Body of pancreas (tissue), 4 donors: ENCODE measurements around the gene RASAL1. TPM values are rescaled to one million over a fixed set of nuclear protein-coding genes. Genes with fewer than 3 reads are reported as not detected.
A peak's percentile ranks its signal among the peaks of the same experiment; 100 is the strongest.

ENCODE experiments used
- ATAC-seq: fragments of 150-250 bp; one replicate; pipeline ENCODE4 v1.9.1; 2016
- DNase-seq, 4 donors: peaks; one replicate each; pipeline ENCODE4 v3.0.0-alpha.2; 2019
- H3K27ac ChIP-seq, 4 donors: fragments of 200-600 bp; sonication (generic); 1 replicate in 3 of 4; 2 replicates in 1 of 4; pipeline versions ENCODE4 v1.5.1 to v1.6.1; 2016 to 2019; ENCODE audit warnings: mild to moderate bottlenecking in 1 of 4, mixed read lengths in 1 of 4, moderate library complexity in 1 of 4
- H3K27me3 ChIP-seq, 2 donors: fragments of 200-600 bp; sonication (generic); one replicate each; pipeline ENCODE4 v1.6.0; 2016; ENCODE audit warnings: mild to moderate bottlenecking in 1 of 2
- H3K36me3 ChIP-seq, 2 donors: fragments of 200-600 bp; sonication (generic); replicated peaks in 1 of 2; 2 replicates each; pipeline ENCODE4 v1.5.1; 2016; ENCODE audit warnings: low read depth in 2 of 2; ENCODE audit not compliant: insufficient read depth in 1 of 2
- H3K4me1 ChIP-seq: fragments of 200-600 bp; sonication (generic); one replicate; pipeline ENCODE4 v1.6.0; 2016
- H3K4me3 ChIP-seq, 2 donors: fragments of 200-600 bp; sonication (generic); 1 replicate in 1 of 2; 2 replicates in 1 of 2; pipeline ENCODE4 v1.5.1; 2016 to 2019
- H3K9me3 ChIP-seq, 3 donors: fragments of 200-600 bp; sonication (generic); 1 replicate in 2 of 3; 2 replicates in 1 of 3; pipeline ENCODE4 v1.5.1; 2016
- POLR2A ChIP-seq, 3 donors: fragments of 450-650 bp; IDR thresholded peaks; one replicate each; pipeline ENCODE4 v1.6.1; 2016; ENCODE audit warnings: antibody characterized with exemption in 3 of 3, mild to moderate bottlenecking in 2 of 3
- WGBS, 2 donors: methylation state at CpG; one replicate each; pipeline ENCODE4 v1.1.5; 2017; 5-methylcytosine and 5-hydroxymethylcytosine counted together
- intact Hi-C: fragments of 100-400 bp; cut with DNase I; formaldehyde crosslinking; loops from one replicate; pipeline ENCODE4 v1.15.1; 2023
- total RNA-seq, 2 donors: library from RNA; depleted of rRNA; stranded (reverse); fragments of >200 nt; gene quantifications; one replicate each; pipeline ENCODE4 v1.1.0, GENCODE V29; 2016
- TF ChIP-seq, protein P1 (sequence below), 7 experiments: fragments of 450-650 bp in 4 of 7; fragments of 200-600 bp in 3 of 7; sonication (generic) in 3 of 7; IDR thresholded peaks; one replicate each; pipeline ENCODE4 v1.5.1; 2016 to 2019; ENCODE audit warnings: antibody characterized with exemption in 7 of 7

RASAL1 gene
- 1 to 10 TPM in 1 of 2 donors, under 1 TPM in 1; 0.66 to 2.1 TPM for total RNA-seq

GRCh38 chr12:113135178-113136127 lies at the start of gene RASAL1:
RASAL1 (minus strand) TSS chr12:113135761; CDS start chr12:113135462, 299 bp downstream.
- DNase-seq (peak; percentile 64 to 73 (median 66)), ATAC-seq (peak; percentile 77)
- no peak within 1 kb of the TSS for H3K4me3 ChIP-seq
- H3K36me3 ChIP-seq = no peaks in the 10 kb centered on the region
- no peaks in the 10 kb centered on the region for H3K27me3 ChIP-seq
- H3K9me3 ChIP-seq = no peaks in the 10 kb centered on the region
- peaks cover 19% of the 10 kb centered on the region for H3K4me1 ChIP-seq
- WGBS, 2 donors = 3 to 4% methylated on average over 10 to 65 of the region's 68 CpGs
- H3K27ac ChIP-seq = peak within 1 kb of the TSS in 2 of 4 donors; percentile 64 to 66
- intact Hi-C loops = no loop called here
- peak in 1 of 3 donors; percentile 14 for TF ChIP-seq POLR2A (IDR thresholded peaks at IDR 0.05)
- TF ChIP-seq, protein P1, sequence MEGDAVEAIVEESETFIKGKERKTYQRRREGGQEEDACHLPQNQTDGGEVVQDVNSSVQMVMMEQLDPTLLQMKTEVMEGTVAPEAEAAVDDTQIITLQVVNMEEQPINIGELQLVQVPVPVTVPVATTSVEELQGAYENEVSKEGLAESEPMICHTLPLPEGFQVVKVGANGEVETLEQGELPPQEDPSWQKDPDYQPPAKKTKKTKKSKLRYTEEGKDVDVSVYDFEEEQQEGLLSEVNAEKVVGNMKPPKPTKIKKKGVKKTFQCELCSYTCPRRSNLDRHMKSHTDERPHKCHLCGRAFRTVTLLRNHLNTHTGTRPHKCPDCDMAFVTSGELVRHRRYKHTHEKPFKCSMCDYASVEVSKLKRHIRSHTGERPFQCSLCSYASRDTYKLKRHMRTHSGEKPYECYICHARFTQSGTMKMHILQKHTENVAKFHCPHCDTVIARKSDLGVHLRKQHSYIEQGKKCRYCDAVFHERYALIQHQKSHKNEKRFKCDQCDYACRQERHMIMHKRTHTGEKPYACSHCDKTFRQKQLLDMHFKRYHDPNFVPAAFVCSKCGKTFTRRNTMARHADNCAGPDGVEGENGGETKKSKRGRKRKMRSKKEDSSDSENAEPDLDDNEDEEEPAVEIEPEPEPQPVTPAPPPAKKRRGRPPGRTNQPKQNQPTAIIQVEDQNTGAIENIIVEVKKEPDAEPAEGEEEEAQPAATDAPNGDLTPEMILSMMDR (IDR thresholded peaks at IDR 0.05) = peak; percentile 34 to 59 (median 50)

DNA sequence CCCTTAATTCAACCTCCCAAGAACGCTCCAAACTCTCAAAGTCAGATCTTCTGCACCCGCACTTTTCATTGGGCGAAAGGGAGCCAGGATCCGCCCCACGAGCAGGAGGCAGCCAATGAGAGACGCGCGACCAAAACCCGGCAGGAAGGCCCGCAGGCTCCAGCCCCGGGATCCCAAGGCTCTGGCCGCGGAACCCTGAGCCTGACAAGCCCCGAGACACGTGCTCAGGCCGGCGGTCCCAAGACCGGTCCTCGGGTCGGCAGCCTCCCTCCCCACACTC lies 49.3 kb upstream of the RASAL1 start:
- no peaks in the 10 kb centered on the region for H3K9me3 ChIP-seq
- WGBS, 2 donors = 0% methylated on average over 20 of the region's 20 CpGs; no CpG with 5 or more reads in 1 of the 2 donors
- intact Hi-C loops = no loop called here
- ATAC-seq (peak; percentile 88), DNase-seq (peak; percentile 88 to 89 (median 88))
- peak overlapping the region; percentile 89 to 97 (median 95) for H3K27ac ChIP-seq
- H3K27me3 ChIP-seq = no peaks in the 10 kb centered on the region
- peaks cover 34% of the 10 kb centered on the region for H3K4me1 ChIP-seq
- peak overlapping the region; percentile 81 to 82 for H3K4me3 ChIP-seq
- H3K36me3 ChIP-seq = peaks cover 4 to 6% of the 10 kb centered on the region in 2 donors
- TF ChIP-seq POLR2A (IDR thresholded peaks at IDR 0.05) = no peak
- TF ChIP-seq, protein P1 (IDR thresholded peaks at IDR 0.05) = no peak

GRCh38 chr12:113184098-113184899 lies 48.7 kb upstream of the RASAL1 start:
- WGBS, 2 donors = 25 to 29% methylated on average over 22 to 26 of the region's 26 CpGs

GRCh38 chr12:113183030-113183589 lies 47.5 kb upstream of the RASAL1 start:
- H3K4me1 ChIP-seq = peaks cover 34% of the 10 kb centered on the region
- intact Hi-C loops = no loop called here

More at GRCh38 chr12:113184098-113184899, 48.7 kb upstream of the RASAL1 start:
- H3K9me3 ChIP-seq = no peaks in the 10 kb centered on the region
- H3K36me3 ChIP-seq = peaks cover 9 to 10% of the 10 kb centered on the region in 2 donors
- H3K4me1 ChIP-seq = peaks cover 34% of the 10 kb centered on the region
- H3K4me3 ChIP-seq = peak overlapping the region; percentile 81 to 82
- peak overlapping the region; percentile 89 to 97 (median 95) for H3K27ac ChIP-seq
- ATAC-seq (peak; percentile 39), DNase-seq (no peak)
- TF ChIP-seq, protein P1 (IDR thresholded peaks at IDR 0.05) = peak in 1 of 7 experiments; percentile 1
- no peak for TF ChIP-seq POLR2A (IDR thresholded peaks at IDR 0.05)
- intact Hi-C loops = no loop called here
- H3K27me3 ChIP-seq = no peaks in the 10 kb centered on the region

More at GRCh38 chr12:113183030-113183589, 47.5 kb upstream of the RASAL1 start:
- Histone ChIP-seq H3K27me3 (no peaks in the 10 kb centered on the region), H3K4me3 (no peak overlapping the region), H3K36me3 (peaks cover 16 to 19% of the 10 kb centered on the region in 2 donors), H3K27ac (no peak overlapping the region), H3K9me3 (no peaks in the 10 kb centered on the region)
- 93 to 95% methylated on average over 11 of the region's 11 CpGs for WGBS, 2 donors
- ATAC-seq (no peak), DNase-seq (no peak)
- no peak for TF ChIP-seq POLR2A (IDR thresholded peaks at IDR 0.05)
- TF ChIP-seq, protein P1 (IDR thresholded peaks at IDR 0.05) = no peak
